NCI-H1436 treated with DMSO at 0.1 percent for 48 hours (cell line): ENCODE data around the gene SLC9A4.

Source experiments
- DNase-seq: peaks from one replicate; lab custom pipeline; 2025; lab: John Stamatoyannopoulos, UW

The SLC9A4 gene

GRCh38 chr2:102455061-102455670 lies 17.9 kb upstream of the SLC9A4 start:
- no peak for DNase-seq

GRCh38 chr2:102460467-102460866 lies 12.6 kb upstream of the SLC9A4 start:
- DNase-seq = no peak

GRCh38 chr2:102461188-102461587 lies 11.8 kb upstream of the SLC9A4 start:
- DNase-seq = no peak

- DNase-seq = no peak
Observed at GRCh38 chr2:102463160-102463559, 9.9 kb upstream of the SLC9A4 start.

- no peak for DNase-seq
Observed at GRCh38 chr2:102470168-102470567, 2.9 kb upstream of the SLC9A4 start.

- no peak for DNase-seq
Observed at GRCh38 chr2:102473631-102474030, 605 bp downstream of the SLC9A4 start.

DNA sequence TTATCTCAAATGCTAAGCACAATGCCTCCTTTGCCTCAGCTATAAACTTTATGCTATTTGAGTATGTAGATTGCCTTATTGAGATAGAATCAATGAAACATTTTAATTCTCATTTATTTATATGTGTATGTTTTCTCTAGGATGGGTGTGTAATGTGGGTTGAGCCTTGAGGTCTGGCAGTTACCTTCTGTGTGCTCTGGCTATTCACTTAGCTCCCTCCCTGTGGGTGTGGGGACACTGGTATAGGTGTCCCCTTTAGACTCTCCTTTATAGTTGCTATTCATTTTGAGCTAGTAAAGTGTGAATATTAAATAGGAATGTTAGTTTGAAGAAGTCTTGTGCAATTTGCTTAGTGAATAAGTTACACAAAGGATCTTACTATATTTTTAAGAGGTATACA lies 1.8 kb downstream of the SLC9A4 start:
- DNase-seq = no peak

- no peak for DNase-seq
Observed at GRCh38 chr2:102478686-102479470, 5.9 kb downstream of the SLC9A4 start.

- no peak for DNase-seq
Observed at GRCh38 chr2:102480285-102481195, 7.5 kb downstream of the SLC9A4 start.

- DNase-seq = no peak
Observed at GRCh38 chr2:102481931-102482330, 8.9 kb downstream of the SLC9A4 start.

DNA sequence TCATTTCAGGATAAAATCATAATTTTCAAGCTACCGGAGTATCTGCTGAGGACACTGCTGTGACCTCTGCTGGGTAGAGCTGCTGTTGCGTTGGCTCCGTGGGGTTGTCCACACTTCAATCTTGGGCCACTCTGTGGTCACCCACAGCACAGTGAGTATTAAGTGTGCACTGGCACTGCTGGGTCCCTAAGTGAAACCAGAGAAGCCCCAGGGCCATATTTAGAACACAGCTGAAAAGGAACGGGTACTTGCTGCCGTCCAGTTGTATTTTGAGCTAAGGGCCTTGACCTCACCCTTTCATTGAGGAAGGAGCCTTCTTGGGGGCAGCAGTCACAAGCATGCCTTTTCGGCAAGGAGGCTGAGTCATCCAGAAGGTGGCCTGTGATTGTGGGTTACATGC lies 10.1 kb downstream of the SLC9A4 start:
- no peak for DNase-seq

GRCh38 chr2:102484310-102485061 lies 11.5 kb downstream of the SLC9A4 start:
- no peak for DNase-seq

- no peak for DNase-seq
Observed at GRCh38 chr2:102485147-102485785, 12.2 kb downstream of the SLC9A4 start.

DNA sequence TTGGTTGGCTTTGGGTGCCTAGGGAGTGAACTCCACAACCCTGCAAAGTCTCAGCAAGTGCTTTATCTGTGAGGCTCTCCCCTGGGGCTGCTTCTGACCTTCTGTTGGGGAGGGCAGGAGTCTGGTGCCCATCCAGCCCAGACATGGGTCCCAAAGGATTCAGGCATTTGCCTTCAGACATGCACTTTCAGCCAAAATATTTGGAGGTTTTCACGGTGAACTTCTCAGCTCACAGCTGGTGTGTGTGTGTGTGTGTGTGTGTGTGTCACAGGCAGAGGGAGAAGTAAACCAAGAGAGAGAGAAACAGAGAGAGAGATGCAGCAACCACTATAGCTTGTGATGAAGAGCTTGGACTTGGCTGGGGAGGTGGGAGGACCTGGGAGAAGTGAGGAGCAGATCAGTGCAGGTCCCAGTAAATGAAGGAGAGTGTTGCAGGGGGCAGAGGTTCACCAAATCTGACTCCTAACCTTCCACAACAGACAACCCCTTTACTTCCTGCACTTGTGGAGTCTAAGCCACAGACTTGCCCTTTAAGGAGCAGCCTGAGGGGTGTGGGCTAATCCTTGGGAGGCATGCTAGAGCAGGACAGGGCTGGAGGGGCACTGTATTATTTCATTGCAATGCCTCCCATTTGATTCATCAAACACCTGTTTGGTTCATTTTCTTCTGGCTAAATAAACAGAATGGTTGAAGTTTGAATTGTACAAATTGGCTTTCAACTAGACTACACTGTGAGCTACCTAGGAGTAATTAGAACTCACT lies 14.1 kb downstream of the SLC9A4 start:
- no peak for DNase-seq

DNA sequence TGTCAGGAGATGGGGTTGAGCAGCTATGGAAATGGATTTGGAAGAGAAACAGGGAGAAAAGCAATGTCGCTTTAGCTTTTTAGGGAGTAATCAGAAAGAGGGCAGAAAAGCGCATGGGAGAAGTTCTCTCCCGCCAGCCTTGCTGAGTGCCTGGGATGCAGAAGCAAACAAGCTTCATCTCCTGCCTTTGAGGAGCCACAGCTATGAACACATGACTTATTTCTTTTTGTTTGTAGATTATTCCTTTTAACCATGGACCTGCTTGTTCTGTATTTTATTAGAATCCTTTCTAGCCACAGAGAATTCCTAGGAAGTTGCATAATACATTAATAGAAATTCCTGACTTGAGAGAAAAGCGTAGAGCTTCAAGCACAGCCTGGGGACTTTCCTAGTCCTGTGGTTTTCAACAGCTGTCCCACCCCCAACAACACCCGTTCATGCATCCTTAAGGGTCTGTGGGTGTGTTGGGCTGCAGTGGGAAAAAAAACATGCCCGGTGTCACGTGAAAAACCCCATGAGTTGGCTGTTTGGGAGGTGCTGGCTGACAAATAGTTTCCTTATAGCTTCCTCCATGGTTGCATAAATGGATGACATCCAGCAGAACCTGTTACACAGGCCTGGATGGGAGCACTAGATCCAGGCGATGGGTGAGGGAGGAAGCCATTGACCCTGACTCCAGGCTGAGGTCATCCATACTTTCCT lies 14.9 kb downstream of the SLC9A4 start:
- DNase-seq = no peak

- DNase-seq = no peak
Observed at GRCh38 chr2:102489646-102490045, 16.6 kb downstream of the SLC9A4 start.

- no peak for DNase-seq
Observed at GRCh38 chr2:102492006-102492405, 19.0 kb downstream of the SLC9A4 start.

DNA sequence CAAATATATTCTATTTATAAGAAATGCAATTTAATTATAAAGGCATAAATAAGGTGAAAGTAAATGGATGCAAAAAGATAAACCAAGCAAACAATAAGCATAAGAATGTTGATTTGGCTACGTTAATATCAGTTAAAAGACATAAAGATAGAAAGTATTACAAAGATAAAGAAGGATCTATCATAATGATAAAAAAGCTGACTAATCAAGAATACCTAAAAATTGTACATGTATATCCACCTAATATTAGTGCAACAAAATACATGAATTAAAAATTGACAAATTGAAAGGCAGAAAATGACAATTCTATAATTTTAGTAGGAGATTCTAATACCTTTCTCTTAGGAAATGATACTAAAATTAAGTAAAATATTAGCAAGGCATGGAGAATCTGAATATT lies 21.5 kb downstream of the SLC9A4 start:
- no peak for DNase-seq

- DNase-seq = no peak
Observed at GRCh38 chr2:102498414-102498813, 25.4 kb downstream of the SLC9A4 start.

DNA sequence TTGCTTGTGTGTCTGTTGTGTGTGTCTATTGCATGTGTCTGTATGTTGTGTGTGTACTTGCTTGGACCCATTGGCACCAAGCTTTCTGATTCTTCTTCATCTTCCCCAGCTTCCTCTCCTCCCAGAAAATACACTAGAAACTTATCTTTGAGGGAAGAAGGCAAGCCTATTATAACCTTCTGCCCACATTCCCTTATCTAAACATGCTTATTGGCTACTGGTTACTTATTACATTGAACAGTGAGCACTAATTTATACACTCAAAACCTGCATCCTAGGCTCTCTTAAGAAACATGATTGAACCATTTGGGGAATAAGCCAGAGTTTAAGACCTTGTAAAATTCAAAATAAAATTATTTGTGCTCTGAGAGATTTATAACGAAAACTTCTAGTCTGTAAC lies 26.5 kb downstream of the SLC9A4 start:
- no peak for DNase-seq
